Measurements from ENCODE around the gene BOD1. TPM values are rescaled to one million over a fixed set of nuclear protein-coding genes. Genes with fewer than 3 reads are reported as not detected.

BOD1 gene
- total and polyA plus RNA-seq, 2 of the 8 experiments (the other 6 are each of a cell fraction or from before 2014, with no cell fraction given) = 107 to 149 TPM

- TF ChIP-seq SP1 (IDR thresholded peaks at IDR 0.05; ENCODE audit: low read depth, low read length) (no peak), E2F6 (IDR thresholded peaks at IDR 0.05) (no peak), TAF1 (IDR thresholded peaks at IDR 0.05; ENCODE audit: low read depth, low read length) (no peak), TAF7 (optimal IDR thresholded peaks at IDR 0.05; ENCODE audit: borderline replicate concordance, low read depth, low read length) (no peak), POLR2AphosphoS5 (IDR thresholded peaks at IDR 0.05; ENCODE audit: low read depth, low read length) (no peak), GABPA (IDR thresholded peaks at IDR 0.05; ENCODE audit: borderline replicate concordance, insufficient read depth, low read length) (no peak), ATF2 (IDR thresholded peaks at IDR 0.05; ENCODE audit: low read length) (no peak), RAD21 (IDR thresholded peaks at IDR 0.05 in 1 of 2, conservative IDR thresholded peaks at IDR 0.05 in 1 of 2; ENCODE audit: low read depth in 2 of 2, low read length in 2 of 2) (no peak), JUN (IDR thresholded peaks at IDR 0.05; ENCODE audit: low read depth, low read length) (no peak), HDAC6 (IDR thresholded peaks at IDR 0.05; ENCODE audit: low read depth, low read length) (no peak), RBBP5 (IDR thresholded peaks at IDR 0.05; ENCODE audit: borderline replicate concordance, low read depth, low read length) (no peak)
- Histone ChIP-seq H2BK120ac (replicated peaks; ENCODE audit: low read depth, low read length) (no peak overlapping the region), H3K9me3 (ENCODE audit: insufficient read depth in 2 of 2, low read depth in 1 of 2, low read length in 1 of 2) (peaks cover 0 to 11% of the 10 kb centered on the region in 2 experiments; a peak in 2 of 4 replicates), H4K91ac (replicated peaks; ENCODE audit: insufficient read length, low read length) (no peak overlapping the region), H3K79me2 (ENCODE audit: control insufficient read depth in 1 of 2, insufficient read depth in 2 of 2, low read length in 2 of 2) (no peaks in the 10 kb centered on the region), H3K4me3 (ENCODE audit: extremely low read depth in 1 of 4, insufficient read depth in 2 of 4, low read depth in 3 of 4, low read length in 4 of 4) (no peak overlapping the region), H3K18ac (ENCODE audit: extremely low read depth, low read length) (no peak overlapping the region), H3K4me2 (ENCODE audit: insufficient read depth in 1 of 2, low read depth in 2 of 2, low read length in 2 of 2) (no peak overlapping the region), H2AFZ (ENCODE audit: low read length) (no peak overlapping the region), H2AK5ac (ENCODE audit: low read depth, low read length) (no peak overlapping the region), H4K8ac (ENCODE audit: extremely low read depth, insufficient read depth, low read length) (no peak overlapping the region), H3K27me3 (replicated peaks in 1 of 4; ENCODE audit: control insufficient read depth in 3 of 4, extremely low read depth in 1 of 4, insufficient read depth in 3 of 4, low read length in 3 of 4) (no peaks in the 10 kb centered on the region), H3K36me3 (ENCODE audit: control insufficient read depth in 2 of 4, insufficient read depth in 4 of 4, low read length in 3 of 4) (no peaks in the 10 kb centered on the region), H3K9ac (replicated peaks in 1 of 4; ENCODE audit: extremely low read depth in 1 of 4, low read depth in 3 of 4, low read length in 3 of 4) (no peak overlapping the region), H3K4me1 (replicated peaks in 1 of 4; ENCODE audit: control insufficient read depth in 3 of 4, insufficient read depth in 4 of 4, low read length in 3 of 4) (no peaks in the 10 kb centered on the region), H2BK15ac (ENCODE audit: low read length) (no peak overlapping the region), H2BK12ac (ENCODE audit: low read depth, low read length) (no peak overlapping the region), H4K5ac (ENCODE audit: insufficient read length, low read depth, low read length) (no peak overlapping the region), H4K20me1 (replicated peaks in 1 of 2; ENCODE audit: control insufficient read depth in 1 of 2, insufficient read depth in 2 of 2, low read length in 2 of 2) (no peaks in the 10 kb centered on the region), H3K23ac (ENCODE audit: insufficient read length) (no peak overlapping the region), H2BK20ac (ENCODE audit: low read length) (no peak overlapping the region), H3K56ac (replicated peaks; ENCODE audit: insufficient read length, low read depth, low read length) (no peak overlapping the region), H2BK5ac (ENCODE audit: low read depth, low read length) (no peak overlapping the region), H3K79me1 (ENCODE audit: low read depth, low read length) (no peaks in the 10 kb centered on the region), H3K27ac (ENCODE audit: low read depth, low read length) (no peak overlapping the region), H3K14ac (ENCODE audit: insufficient read length) (no peak overlapping the region), H3K4ac (replicated peaks; ENCODE audit: insufficient read length, low read depth, low read length) (no peak overlapping the region), H3K23me2 (ENCODE audit: low read depth, low read length) (no peaks in the 10 kb centered on the region)
- ChIA-PET POLR2A (ENCODE audit: partially characterized antibody) (no interaction called here), CTCF (ENCODE audit: partially characterized antibody) (interaction anchor here (0.7 to 1.9 kb wide), 5 partner anchors 7 to 566 kb away, joined by 3 to 7 read pairs (median 3); no protein-coding TSS in a partner anchor)
- DNase-seq (ENCODE audit: low read depth in 1 of 2, low spot score in 2 of 2) = no peak
- no peak for FAIRE-seq
- WGBS, 2 experiments (ENCODE audit: extremely low coverage in 1 of 2, insufficient coverage in 1 of 2, insufficient read length in 1 of 2, insufficient replicate concordance in 2 of 2, low coverage in 1 of 2, low lambda C conversion rate in 2 of 2, missing lambda C conversion rate in 1 of 2) = 86% methylated on average over 4 of the region's 4 CpGs; no CpG with 5 or more reads in 1 of the 2 experiments
These were observed 52.3 kb downstream of the BOD1 start for GRCh38 chr5:173564106-173564505.

Data from H1 (cell line).